WTC11 (cell line): ENCODE measurements around the gene SMARCA4. TPM values are rescaled to one million over a fixed set of nuclear protein-coding genes. Genes with fewer than 3 reads are reported as not detected.

ENCODE experiments used
- ATAC-seq: fragments of 200-7000 bp; cut with Tn5 transposase; 2 replicates; pipeline ENCODE4 v1.10.0; 2021; ENCODE audit warnings: mild to moderate bottlenecking, moderate library complexity
- CTCF ChIA-PET: fragments of 300-600 bp; sonication (Branson Sonifier 250); formaldehyde crosslinking; loops from one replicate; lab custom pipeline; 2021; ENCODE audit warnings: antibody characterized with exemption; lab: Charles Lee
- POLR2A ChIA-PET: fragments of 350-600 bp; sonication (Branson Sonifier 250); formaldehyde crosslinking; loops from one replicate; lab custom pipeline; 2021; ENCODE audit warnings: antibody characterized with exemption; lab: Charles Lee
- DNase-seq: peaks from one replicate; pipeline ENCODE4 v3.0.0; 2021; ENCODE audit warnings: low spot score
- H3K27ac Mint-ChIP-seq: 2 replicates; pipeline ENCODE4 v1.8.0; 2021; ENCODE audit warnings: mixed read lengths
- H3K27me3 Mint-ChIP-seq: 2 replicates; pipeline ENCODE4 v1.8.0; 2021; ENCODE audit warnings: low read depth, mild to moderate bottlenecking, moderate library complexity, mixed read lengths
- H3K36me3 Mint-ChIP-seq: 2 replicates; pipeline ENCODE4 v1.8.0; 2021; ENCODE audit warnings: mixed read lengths
- H3K4me1 Mint-ChIP-seq: 2 replicates; pipeline ENCODE4 v1.8.0; 2022; ENCODE audit warnings: mixed read lengths
- H3K4me3 Mint-ChIP-seq: 2 replicates; pipeline ENCODE4 v1.8.0; 2021; ENCODE audit warnings: mild to moderate bottlenecking, moderate library complexity, mixed read lengths
- H3K9me3 Mint-ChIP-seq: 2 replicates; pipeline ENCODE4 v1.8.0; 2021; ENCODE audit warnings: mixed read lengths
- ATF1 ChIP-seq: sonication (generic); formaldehyde crosslinking; IDR thresholded peaks from 2 replicates; pipeline ENCODE4 v1.8.1; 2023; ENCODE audit warnings: mild to moderate bottlenecking, moderate library complexity, missing genetic modification reagents
- ETV6 ChIP-seq: sonication (generic); formaldehyde crosslinking; IDR thresholded peaks from 2 replicates; pipeline ENCODE4 v1.8.1; 2022; ENCODE audit warnings: mild to moderate bottlenecking, missing genetic modification reagents
- FOXK1 ChIP-seq: sonication (generic); formaldehyde crosslinking; IDR thresholded peaks from 2 replicates; pipeline ENCODE4 v1.8.0; 2022; ENCODE audit warnings: mild to moderate bottlenecking, moderate library complexity, missing genetic modification reagents
- GRHL2 ChIP-seq: fragments of 250-450 bp; sonication (Bioruptor Pico); IDR thresholded peaks from 2 replicates; pipeline ENCODE4 v1.8.0; 2022; ENCODE audit warnings: mild to moderate bottlenecking, moderate library complexity; ENCODE audit not compliant: insufficient replicate concordance, severe bottlenecking
- MYBL2 ChIP-seq: sonication (generic); formaldehyde crosslinking; IDR thresholded peaks from 2 replicates; pipeline ENCODE4 v1.8.1; 2023; ENCODE audit warnings: mild to moderate bottlenecking, moderate library complexity, missing genetic modification reagents
- NFYB ChIP-seq: sonication (generic); formaldehyde crosslinking; conservative IDR thresholded peaks from 2 replicates; pipeline ENCODE4 v1.8.0; 2022; ENCODE audit warnings: low read depth, missing genetic modification reagents
- NR3C1 ChIP-seq: sonication (generic); formaldehyde crosslinking; conservative IDR thresholded peaks from 2 replicates; pipeline ENCODE4 v1.8.1; 2023; ENCODE audit warnings: low read depth, mild to moderate bottlenecking, missing genetic modification reagents
- RORB ChIP-seq: fragments of 250-450 bp; sonication (Bioruptor Pico); IDR thresholded peaks from 2 replicates; pipeline ENCODE4 v1.9.0; 2021; ENCODE audit warnings: mild to moderate bottlenecking
- ZNF232 ChIP-seq: sonication (generic); formaldehyde crosslinking; IDR thresholded peaks from 2 replicates; pipeline ENCODE4 v1.8.0; 2022; ENCODE audit warnings: mild to moderate bottlenecking, missing genetic modification reagents
- ZNF396 ChIP-seq: fragments of 250-450 bp; sonication (Bioruptor Pico); IDR thresholded peaks from 2 replicates; pipeline ENCODE4 v1.8.0; 2021; ENCODE audit warnings: mild to moderate bottlenecking, moderate library complexity, borderline replicate concordance
- total RNA-seq: library from RNA; stranded (reverse); gene quantifications from 3 replicates; pipeline ENCODE4 v1.2.3, GENCODE V29; 2021
- TF ChIP-seq, protein P1 (sequence below): sonication (generic); formaldehyde crosslinking; IDR thresholded peaks from 2 replicates; pipeline ENCODE4 v1.8.1; 2023; ENCODE audit warnings: mild to moderate bottlenecking, missing genetic modification reagents, moderate library complexity
- TF ChIP-seq, protein P2 (sequence below): sonication (generic); formaldehyde crosslinking; IDR thresholded peaks from 2 replicates; pipeline ENCODE4 v1.8.1; 2023; ENCODE audit warnings: mild to moderate bottlenecking, missing genetic modification reagents, borderline replicate concordance
- TF ChIP-seq, protein P3 (sequence below): sonication (generic); formaldehyde crosslinking; IDR thresholded peaks from 2 replicates; pipeline ENCODE4 v1.8.0; 2023; ENCODE audit warnings: missing genetic modification reagents
- TF ChIP-seq, protein P4 (sequence below): sonication (generic); formaldehyde crosslinking; IDR thresholded peaks from 2 replicates; pipeline ENCODE4 v1.8.0; 2022; ENCODE audit warnings: mild to moderate bottlenecking, missing genetic modification reagents
- TF ChIP-seq, protein P5 (sequence below): fragments of 250-450 bp; sonication (Bioruptor Pico); IDR thresholded peaks from 2 replicates; pipeline ENCODE4 v1.9.0; 2021; ENCODE audit warnings: mild to moderate bottlenecking
- TF ChIP-seq, protein P6 (sequence below): sonication (generic); formaldehyde crosslinking; IDR thresholded peaks from 2 replicates; pipeline ENCODE4 v1.8.0; 2023; ENCODE audit warnings: missing genetic modification reagents, mild to moderate bottlenecking, borderline replicate concordance

Gene SMARCA4
- total RNA-seq, 1 experiment from 2014 or later: 295 TPM

DNA sequence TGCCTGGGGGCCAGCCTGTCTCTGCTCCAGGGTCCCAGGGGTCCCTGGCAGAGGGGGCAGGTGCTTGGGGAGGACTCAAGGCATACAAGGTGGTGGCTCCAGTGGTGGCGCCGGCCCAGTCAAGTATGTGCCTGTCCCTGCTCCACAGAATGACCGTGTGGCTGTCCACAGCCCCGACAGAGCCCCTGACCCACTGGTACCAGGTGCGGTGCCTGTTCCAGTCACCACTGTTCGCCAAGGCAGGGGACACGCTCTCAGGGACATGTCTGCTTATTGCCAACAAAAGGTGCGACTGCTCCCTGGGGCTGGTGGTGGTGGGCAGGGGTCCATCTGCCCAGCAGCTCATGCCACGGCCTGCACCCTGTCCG lies 40.6 kb upstream of the SMARCA4 start:
- DNase-seq (no peak), ATAC-seq (no peak)
- POLR2A ChIA-PET: no interaction called here
- Mint-ChIP-seq H3K9me3 (no peaks in the 10 kb centered on the region), H3K4me1 (no peaks in the 10 kb centered on the region), H3K27me3 (no peaks in the 10 kb centered on the region), H3K4me3 (no peak overlapping the region), H3K27ac (no peak overlapping the region), H3K36me3 (peaks cover 11% of the 10 kb centered on the region)
- CTCF ChIA-PET: no interaction called here
- TF ChIP-seq ATF1 (CRISPR knock-in tag) (0 out of 2 replicates have a peak, but pooled peaks have one; percentile 5), ZNF396 (CRISPR knock-in tag) (no peak)

DNA sequence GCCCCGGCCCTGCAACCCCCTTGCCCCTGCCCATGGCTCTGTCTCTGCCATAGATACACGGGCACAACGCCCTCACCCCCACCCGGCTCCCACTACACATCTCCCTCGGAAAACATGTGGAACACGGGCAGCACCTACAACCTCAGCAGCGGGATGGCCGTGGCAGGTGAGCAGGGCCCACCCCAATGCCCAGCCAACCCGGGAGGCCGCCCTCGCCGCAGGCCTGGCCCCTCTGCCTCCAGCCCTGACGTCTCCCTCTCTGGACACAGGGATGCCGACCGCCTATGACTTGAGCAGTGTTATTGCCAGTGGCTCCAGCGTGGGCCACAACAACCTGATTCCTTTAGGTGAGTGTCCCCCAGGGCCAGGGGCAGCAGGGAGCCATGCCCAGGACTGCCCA lies 40.0 kb upstream of the SMARCA4 start:
- TF ChIP-seq, protein P1, sequence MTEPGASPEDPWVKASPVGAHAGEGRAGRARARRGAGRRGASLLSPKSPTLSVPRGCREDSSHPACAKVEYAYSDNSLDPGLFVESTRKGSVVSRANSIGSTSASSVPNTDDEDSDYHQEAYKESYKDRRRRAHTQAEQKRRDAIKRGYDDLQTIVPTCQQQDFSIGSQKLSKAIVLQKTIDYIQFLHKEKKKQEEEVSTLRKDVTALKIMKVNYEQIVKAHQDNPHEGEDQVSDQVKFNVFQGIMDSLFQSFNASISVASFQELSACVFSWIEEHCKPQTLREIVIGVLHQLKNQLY (CRISPR knock-in tag): no peak
- 0 out of 2 replicates have a peak, but pooled peaks have one; percentile 14 for TF ChIP-seq ATF1 (CRISPR knock-in tag)
- Mint-ChIP-seq H3K27me3 (no peaks in the 10 kb centered on the region), H3K36me3 (peaks cover 14% of the 10 kb centered on the region), H3K4me1 (no peaks in the 10 kb centered on the region), H3K4me3 (no peak overlapping the region), H3K9me3 (no peaks in the 10 kb centered on the region), H3K27ac (no peak overlapping the region)
- POLR2A ChIA-PET: no interaction called here
- DNase-seq (no peak), ATAC-seq (no peak)
- CTCF ChIA-PET: no interaction called here

DNA sequence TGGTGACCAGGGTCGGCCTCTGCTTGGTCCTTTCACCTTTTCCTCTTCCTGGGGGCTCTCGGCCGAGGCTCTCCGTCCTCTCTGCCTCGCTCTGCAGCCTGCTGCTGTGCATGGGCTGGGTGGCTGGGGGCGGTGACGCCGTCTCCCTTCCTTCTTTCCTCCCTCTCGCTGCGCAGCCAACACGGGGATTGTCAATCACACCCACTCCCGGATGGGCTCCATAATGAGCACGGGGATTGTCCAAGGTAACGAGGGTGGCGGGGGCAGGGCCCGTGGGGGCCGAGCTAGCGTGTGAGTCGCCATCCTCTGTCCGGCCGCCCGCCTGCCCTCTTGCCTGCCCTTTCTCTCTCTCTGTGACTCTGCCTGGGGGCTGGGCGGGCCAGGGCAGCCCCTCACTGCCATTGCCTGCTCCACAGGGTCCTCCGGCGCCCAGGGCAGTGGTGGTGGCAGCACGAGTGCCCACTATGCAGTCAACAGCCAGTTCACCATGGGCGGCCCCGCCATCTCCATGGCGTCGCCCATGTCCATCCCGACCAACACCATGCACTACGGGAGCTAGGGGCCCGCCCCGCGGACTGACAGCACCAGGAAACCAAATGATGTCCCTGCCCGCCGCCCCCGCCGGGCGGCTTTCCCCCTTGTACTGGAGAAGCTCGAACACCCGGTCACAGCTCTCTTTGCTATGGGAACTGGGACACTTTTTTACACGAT lies 39.5 kb upstream of the SMARCA4 start:
- CTCF ChIA-PET: interaction anchor here (1.8 kb wide), 1 partner anchor 50 kb away, joined by 9 read pairs; no protein-coding TSS in a partner anchor
- Mint-ChIP-seq H3K27ac (no peak overlapping the region), H3K9me3 (no peaks in the 10 kb centered on the region), H3K36me3 (peaks cover 14% of the 10 kb centered on the region), H3K4me3 (no peak overlapping the region), H3K4me1 (no peaks in the 10 kb centered on the region), H3K27me3 (no peaks in the 10 kb centered on the region)
- POLR2A ChIA-PET: no interaction called here
- no peak for TF ChIP-seq NR3C1 (CRISPR knock-in tag)
- no peak for TF ChIP-seq NFYB (CRISPR knock-in tag)
- TF ChIP-seq, protein P2, sequence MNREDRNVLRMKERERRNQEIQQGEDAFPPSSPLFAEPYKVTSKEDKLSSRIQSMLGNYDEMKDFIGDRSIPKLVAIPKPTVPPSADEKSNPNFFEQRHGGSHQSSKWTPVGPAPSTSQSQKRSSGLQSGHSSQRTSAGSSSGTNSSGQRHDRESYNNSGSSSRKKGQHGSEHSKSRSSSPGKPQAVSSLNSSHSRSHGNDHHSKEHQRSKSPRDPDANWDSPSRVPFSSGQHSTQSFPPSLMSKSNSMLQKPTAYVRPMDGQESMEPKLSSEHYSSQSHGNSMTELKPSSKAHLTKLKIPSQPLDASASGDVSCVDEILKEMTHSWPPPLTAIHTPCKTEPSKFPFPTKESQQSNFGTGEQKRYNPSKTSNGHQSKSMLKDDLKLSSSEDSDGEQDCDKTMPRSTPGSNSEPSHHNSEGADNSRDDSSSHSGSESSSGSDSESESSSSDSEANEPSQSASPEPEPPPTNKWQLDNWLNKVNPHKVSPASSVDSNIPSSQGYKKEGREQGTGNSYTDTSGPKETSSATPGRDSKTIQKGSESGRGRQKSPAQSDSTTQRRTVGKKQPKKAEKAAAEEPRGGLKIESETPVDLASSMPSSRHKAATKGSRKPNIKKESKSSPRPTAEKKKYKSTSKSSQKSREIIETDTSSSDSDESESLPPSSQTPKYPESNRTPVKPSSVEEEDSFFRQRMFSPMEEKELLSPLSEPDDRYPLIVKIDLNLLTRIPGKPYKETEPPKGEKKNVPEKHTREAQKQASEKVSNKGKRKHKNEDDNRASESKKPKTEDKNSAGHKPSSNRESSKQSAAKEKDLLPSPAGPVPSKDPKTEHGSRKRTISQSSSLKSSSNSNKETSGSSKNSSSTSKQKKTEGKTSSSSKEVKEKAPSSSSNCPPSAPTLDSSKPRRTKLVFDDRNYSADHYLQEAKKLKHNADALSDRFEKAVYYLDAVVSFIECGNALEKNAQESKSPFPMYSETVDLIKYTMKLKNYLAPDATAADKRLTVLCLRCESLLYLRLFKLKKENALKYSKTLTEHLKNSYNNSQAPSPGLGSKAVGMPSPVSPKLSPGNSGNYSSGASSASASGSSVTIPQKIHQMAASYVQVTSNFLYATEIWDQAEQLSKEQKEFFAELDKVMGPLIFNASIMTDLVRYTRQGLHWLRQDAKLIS (CRISPR knock-in tag): no peak
- no peak for TF ChIP-seq RORB (CRISPR knock-in tag)
- TF ChIP-seq, protein P3, sequence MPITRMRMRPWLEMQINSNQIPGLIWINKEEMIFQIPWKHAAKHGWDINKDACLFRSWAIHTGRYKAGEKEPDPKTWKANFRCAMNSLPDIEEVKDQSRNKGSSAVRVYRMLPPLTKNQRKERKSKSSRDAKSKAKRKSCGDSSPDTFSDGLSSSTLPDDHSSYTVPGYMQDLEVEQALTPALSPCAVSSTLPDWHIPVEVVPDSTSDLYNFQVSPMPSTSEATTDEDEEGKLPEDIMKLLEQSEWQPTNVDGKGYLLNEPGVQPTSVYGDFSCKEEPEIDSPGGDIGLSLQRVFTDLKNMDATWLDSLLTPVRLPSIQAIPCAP (CRISPR knock-in tag): no peak
- TF ChIP-seq, protein P4, sequence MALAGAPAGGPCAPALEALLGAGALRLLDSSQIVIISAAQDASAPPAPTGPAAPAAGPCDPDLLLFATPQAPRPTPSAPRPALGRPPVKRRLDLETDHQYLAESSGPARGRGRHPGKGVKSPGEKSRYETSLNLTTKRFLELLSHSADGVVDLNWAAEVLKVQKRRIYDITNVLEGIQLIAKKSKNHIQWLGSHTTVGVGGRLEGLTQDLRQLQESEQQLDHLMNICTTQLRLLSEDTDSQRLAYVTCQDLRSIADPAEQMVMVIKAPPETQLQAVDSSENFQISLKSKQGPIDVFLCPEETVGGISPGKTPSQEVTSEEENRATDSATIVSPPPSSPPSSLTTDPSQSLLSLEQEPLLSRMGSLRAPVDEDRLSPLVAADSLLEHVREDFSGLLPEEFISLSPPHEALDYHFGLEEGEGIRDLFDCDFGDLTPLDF: no peak
- TF ChIP-seq ZNF232: no peak
- no peak for TF ChIP-seq ETV6 (CRISPR knock-in tag)
- TF ChIP-seq GRHL2: no peak
- TF ChIP-seq, protein P5, sequence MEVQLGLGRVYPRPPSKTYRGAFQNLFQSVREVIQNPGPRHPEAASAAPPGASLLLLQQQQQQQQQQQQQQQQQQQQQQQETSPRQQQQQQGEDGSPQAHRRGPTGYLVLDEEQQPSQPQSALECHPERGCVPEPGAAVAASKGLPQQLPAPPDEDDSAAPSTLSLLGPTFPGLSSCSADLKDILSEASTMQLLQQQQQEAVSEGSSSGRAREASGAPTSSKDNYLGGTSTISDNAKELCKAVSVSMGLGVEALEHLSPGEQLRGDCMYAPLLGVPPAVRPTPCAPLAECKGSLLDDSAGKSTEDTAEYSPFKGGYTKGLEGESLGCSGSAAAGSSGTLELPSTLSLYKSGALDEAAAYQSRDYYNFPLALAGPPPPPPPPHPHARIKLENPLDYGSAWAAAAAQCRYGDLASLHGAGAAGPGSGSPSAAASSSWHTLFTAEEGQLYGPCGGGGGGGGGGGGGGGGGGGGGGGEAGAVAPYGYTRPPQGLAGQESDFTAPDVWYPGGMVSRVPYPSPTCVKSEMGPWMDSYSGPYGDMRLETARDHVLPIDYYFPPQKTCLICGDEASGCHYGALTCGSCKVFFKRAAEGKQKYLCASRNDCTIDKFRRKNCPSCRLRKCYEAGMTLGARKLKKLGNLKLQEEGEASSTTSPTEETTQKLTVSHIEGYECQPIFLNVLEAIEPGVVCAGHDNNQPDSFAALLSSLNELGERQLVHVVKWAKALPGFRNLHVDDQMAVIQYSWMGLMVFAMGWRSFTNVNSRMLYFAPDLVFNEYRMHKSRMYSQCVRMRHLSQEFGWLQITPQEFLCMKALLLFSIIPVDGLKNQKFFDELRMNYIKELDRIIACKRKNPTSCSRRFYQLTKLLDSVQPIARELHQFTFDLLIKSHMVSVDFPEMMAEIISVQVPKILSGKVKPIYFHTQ (CRISPR knock-in tag): no peak
- no peak for TF ChIP-seq FOXK1
- TF ChIP-seq MYBL2 (CRISPR knock-in tag): no peak
- TF ChIP-seq, protein P6, sequence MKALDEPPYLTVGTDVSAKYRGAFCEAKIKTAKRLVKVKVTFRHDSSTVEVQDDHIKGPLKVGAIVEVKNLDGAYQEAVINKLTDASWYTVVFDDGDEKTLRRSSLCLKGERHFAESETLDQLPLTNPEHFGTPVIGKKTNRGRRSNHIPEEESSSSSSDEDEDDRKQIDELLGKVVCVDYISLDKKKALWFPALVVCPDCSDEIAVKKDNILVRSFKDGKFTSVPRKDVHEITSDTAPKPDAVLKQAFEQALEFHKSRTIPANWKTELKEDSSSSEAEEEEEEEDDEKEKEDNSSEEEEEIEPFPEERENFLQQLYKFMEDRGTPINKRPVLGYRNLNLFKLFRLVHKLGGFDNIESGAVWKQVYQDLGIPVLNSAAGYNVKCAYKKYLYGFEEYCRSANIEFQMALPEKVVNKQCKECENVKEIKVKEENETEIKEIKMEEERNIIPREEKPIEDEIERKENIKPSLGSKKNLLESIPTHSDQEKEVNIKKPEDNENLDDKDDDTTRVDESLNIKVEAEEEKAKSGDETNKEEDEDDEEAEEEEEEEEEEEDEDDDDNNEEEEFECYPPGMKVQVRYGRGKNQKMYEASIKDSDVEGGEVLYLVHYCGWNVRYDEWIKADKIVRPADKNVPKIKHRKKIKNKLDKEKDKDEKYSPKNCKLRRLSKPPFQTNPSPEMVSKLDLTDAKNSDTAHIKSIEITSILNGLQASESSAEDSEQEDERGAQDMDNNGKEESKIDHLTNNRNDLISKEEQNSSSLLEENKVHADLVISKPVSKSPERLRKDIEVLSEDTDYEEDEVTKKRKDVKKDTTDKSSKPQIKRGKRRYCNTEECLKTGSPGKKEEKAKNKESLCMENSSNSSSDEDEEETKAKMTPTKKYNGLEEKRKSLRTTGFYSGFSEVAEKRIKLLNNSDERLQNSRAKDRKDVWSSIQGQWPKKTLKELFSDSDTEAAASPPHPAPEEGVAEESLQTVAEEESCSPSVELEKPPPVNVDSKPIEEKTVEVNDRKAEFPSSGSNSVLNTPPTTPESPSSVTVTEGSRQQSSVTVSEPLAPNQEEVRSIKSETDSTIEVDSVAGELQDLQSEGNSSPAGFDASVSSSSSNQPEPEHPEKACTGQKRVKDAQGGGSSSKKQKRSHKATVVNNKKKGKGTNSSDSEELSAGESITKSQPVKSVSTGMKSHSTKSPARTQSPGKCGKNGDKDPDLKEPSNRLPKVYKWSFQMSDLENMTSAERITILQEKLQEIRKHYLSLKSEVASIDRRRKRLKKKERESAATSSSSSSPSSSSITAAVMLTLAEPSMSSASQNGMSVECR: no peak
- DNase-seq: no peak
- no peak for ATAC-seq
